ENCODE data around the gene PTGFRN.

GRCh38 chr1:116887212-116887611, 22.5 kb upstream of the PTGFRN start:
- no peak for TF ChIP-seq FOXM1 (IDR thresholded peaks at IDR 0.05; ENCODE audit: borderline replicate concordance)
- no peak for TF ChIP-seq ELF4 (IDR thresholded peaks at IDR 0.05)
- no peak for TF ChIP-seq HDGF (IDR thresholded peaks at IDR 0.05; ENCODE audit: borderline replicate concordance)
- TF ChIP-seq FOXK2 (IDR thresholded peaks at IDR 0.05) = no peak

Data from HEK293T (cell line).